K562 (cell line): ENCODE measurements around the gene TAS1R3. TPM values are rescaled to one million over a fixed set of nuclear protein-coding genes. Genes with fewer than 3 reads are reported as not detected.

Experiments used
- ATF7 ChIP-seq: fragments of 450-650 bp; IDR thresholded peaks from 2 replicates; pipeline ENCODE4 v1.7.1; 2014; ENCODE audit warnings: mild to moderate bottlenecking, moderate library complexity
- KAT7 ChIP-seq: sonication (generic); formaldehyde crosslinking; IDR thresholded peaks from 2 replicates; pipeline ENCODE4 v1.8.0; 2022; ENCODE audit warnings: missing genetic modification reagents, mild to moderate bottlenecking, borderline replicate concordance
- MNT ChIP-seq, 2 experiments: fragments of 450-650 bp; conservative IDR thresholded peaks; 2 replicates each; pipeline ENCODE4 v1.6.1; 2017; ENCODE audit warnings: mild to moderate bottlenecking in 2 of 2, moderate library complexity in 2 of 2
- NELFE ChIP-seq: IDR thresholded peaks from 2 replicates; pipeline ENCODE4 v1.6.1; 2011; ENCODE audit warnings: mild to moderate bottlenecking; ENCODE audit not compliant: insufficient read depth, insufficient read length
- PCBP1 ChIP-seq: fragments of 200-400 bp; formaldehyde crosslinking; IDR thresholded peaks from 2 replicates; pipeline ENCODE4 v1.6.1; 2018; ENCODE audit warnings: mild to moderate bottlenecking, low read depth, low read length; ENCODE audit not compliant: poor library complexity, severe bottlenecking
- RBBP5 ChIP-seq: fragments of 200-600 bp; sonication (generic); IDR thresholded peaks from 2 replicates; pipeline ENCODE4 v1.6.1; 2012; ENCODE audit warnings: borderline replicate concordance, mild to moderate bottlenecking, low read length, control low read depth, inconsistent platforms; ENCODE audit not compliant: insufficient read depth, poor library complexity, severe bottlenecking
- RNF219 ChIP-seq: fragments of 250-450 bp; sonication (Bioruptor Pico); IDR thresholded peaks from 2 replicates; pipeline ENCODE4 v1.5.0; 2022; ENCODE audit warnings: mild to moderate bottlenecking
- SMAD1 ChIP-seq: fragments of 150-350 bp; IDR thresholded peaks from 2 replicates; pipeline ENCODE4 v1.6.1; 2014; ENCODE audit warnings: low read length, low read depth; ENCODE audit not compliant: partially characterized antibody
- SNAPC5 ChIP-seq: fragments of 250-450 bp; sonication (Bioruptor Pico); IDR thresholded peaks from 2 replicates; pipeline ENCODE4 v1.8.0; 2021; ENCODE audit warnings: moderate library complexity, mild to moderate bottlenecking, inconsistent platforms
- SNIP1 ChIP-seq: fragments of 450-650 bp; IDR thresholded peaks from 2 replicates; pipeline ENCODE4 v1.7.1; 2017; ENCODE audit warnings: low read depth, mild to moderate bottlenecking
- SOX6 ChIP-seq: fragments of 450-650 bp; IDR thresholded peaks from 2 replicates; pipeline ENCODE4 v1.6.1; 2014; ENCODE audit warnings: mild to moderate bottlenecking
- ZBTB40 ChIP-seq, 2 experiments: fragments of 450-650 bp in 1 of 2; sonication (generic) in 1 of 2; formaldehyde crosslinking in 1 of 2; IDR thresholded peaks; 2 replicates each; pipeline versions ENCODE4 v1.7.1 to v1.9.0; 2016 to 2022; ENCODE audit warnings: inconsistent platforms in 1 of 2, mild to moderate bottlenecking in 1 of 2, missing genetic modification reagents in 1 of 2
- ZC3H8 ChIP-seq: fragments of 450-650 bp; IDR thresholded peaks from 2 replicates; pipeline ENCODE4 v1.6.1; 2017
- ZFPM2 ChIP-seq: fragments of 250-450 bp; sonication (Bioruptor Pico); IDR thresholded peaks from 2 replicates; pipeline ENCODE4 v1.5.1; 2022; ENCODE audit warnings: mild to moderate bottlenecking
- polyA plus RNA-seq, 8 experiments: library from polyadenylated mRNA; depleted of rRNA in 4 of 8; stranded (reverse) in 5 of 8; unstranded in 3 of 8; fragments of >200 nt; fragmentation: Nextera tagmentation in 2 of 8; fragmentation: Illumina TruSeq in 1 of 8; extraction: Ambion mirVana in 2 of 8; extraction: Trizol in 1 of 8; gene quantifications; 2 replicates each; pipeline versions ENCODE4 v1.2.1 to v1.2.3, GENCODE V29; 2011 to 2014; ENCODE audit warnings: inconsistent platforms in 1 of 8, missing spikeins in 1 of 8
- total RNA-seq, 7 experiments: library from RNA; depleted of rRNA in 6 of 7; stranded (reverse); fragments of >200 nt in 6 of 7; fragmentation: Illumina TruSeq in 2 of 7; extraction: Trizol in 2 of 7; gene quantifications; 2 replicates each; pipeline versions ENCODE4 v1.2.1 to v1.2.3, GENCODE V29; 2011 to 2021; ENCODE audit warnings: low replicate concordance in 1 of 7
- TF ChIP-seq, protein P1 (sequence below): fragments of 250-450 bp; sonication (Bioruptor Pico); IDR thresholded peaks from 2 replicates; pipeline ENCODE4 v1.5.0; 2021

Gene TAS1R3
- total and polyA plus RNA-seq, 9 of the 15 experiments (the other 6 are each of a cell fraction or from before 2014, with no cell fraction given) = 0.07 to 0.13 TPM; not detected in 7

DNA sequence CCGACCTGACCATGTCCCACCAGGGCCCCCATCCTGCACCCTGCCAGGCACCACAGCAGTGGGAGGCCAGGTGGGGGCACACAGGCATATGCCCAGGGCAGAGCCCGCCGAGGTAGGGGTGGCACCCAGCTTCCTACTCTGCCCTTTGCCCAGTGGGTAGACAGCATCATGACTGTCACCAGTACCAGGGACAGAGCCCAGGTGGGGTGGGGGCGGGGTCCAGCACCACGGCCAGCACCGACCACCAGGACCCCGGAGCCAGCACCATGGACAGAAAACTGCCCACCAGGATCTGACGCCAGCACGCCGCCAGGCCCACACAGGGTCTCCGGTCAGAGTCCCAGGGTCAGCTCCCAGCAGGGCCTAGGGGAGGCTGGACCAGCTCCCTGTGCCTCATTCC lies 3.8 kb downstream of the TAS1R3 start (continued):
- TF ChIP-seq ZBTB40 (IDR thresholded peaks at IDR 0.05) = peak; percentile 81
- TF ChIP-seq ZBTB40 (CRISPR knock-in tag; IDR thresholded peaks at IDR 0.05) = no peak
- TF ChIP-seq SMAD1 = no peak
- TF ChIP-seq RBBP5 = no peak
- no peak for TF ChIP-seq PCBP1
- TF ChIP-seq KAT7 (CRISPR knock-in tag) = no peak
- TF ChIP-seq, protein P1, sequence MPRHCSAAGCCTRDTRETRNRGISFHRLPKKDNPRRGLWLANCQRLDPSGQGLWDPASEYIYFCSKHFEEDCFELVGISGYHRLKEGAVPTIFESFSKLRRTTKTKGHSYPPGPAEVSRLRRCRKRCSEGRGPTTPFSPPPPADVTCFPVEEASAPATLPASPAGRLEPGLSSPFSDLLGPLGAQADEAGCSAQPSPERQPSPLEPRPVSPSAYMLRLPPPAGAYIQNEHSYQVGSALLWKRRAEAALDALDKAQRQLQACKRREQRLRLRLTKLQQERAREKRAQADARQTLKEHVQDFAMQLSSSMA (CRISPR knock-in tag) = no peak
- TF ChIP-seq ATF7 = no peak
- TF ChIP-seq SNAPC5 (CRISPR knock-in tag) = no peak
- no peak for TF ChIP-seq NELFE
- no peak for TF ChIP-seq SOX6
- no peak for TF ChIP-seq ZC3H8
- no peak for TF ChIP-seq SNIP1
- no peak for TF ChIP-seq ZFPM2
- TF ChIP-seq MNT (conservative IDR thresholded peaks at IDR 0.05) = peak in 1 of 2 experiments; percentile 74; a peak in 3 of 4 replicates
- no peak for TF ChIP-seq RNF219 (CRISPR knock-in tag)
